GM12891 (cell line): Measurements from ENCODE around the gene TMEM255B.

Experiments
- PAX5 ChIP-seq: IDR thresholded peaks from 2 replicates; pipeline ENCODE4 v1.6.1; 2011; ENCODE audit warnings: low read length, moderate library complexity, mild to moderate bottlenecking; ENCODE audit not compliant: insufficient read depth, severe bottlenecking
- POLR2A ChIP-seq: IDR thresholded peaks from 2 replicates; pipeline ENCODE4 v1.6.1; 2011; ENCODE audit warnings: low read depth, low read length, control low read depth
- POLR2AphosphoS5 ChIP-seq: IDR thresholded peaks from 2 replicates; pipeline ENCODE4 v1.6.1; 2011; ENCODE audit warnings: low read depth, low read length, control low read depth
- POU2F2 ChIP-seq: IDR thresholded peaks from 2 replicates; pipeline ENCODE4 v1.6.1; 2011; ENCODE audit warnings: low read depth, mild to moderate bottlenecking, control low read depth, low read length, moderate library complexity
- TAF1 ChIP-seq: IDR thresholded peaks from 2 replicates; pipeline ENCODE4 v1.6.1; 2011; ENCODE audit warnings: low read depth, low read length, control low read depth

DNA sequence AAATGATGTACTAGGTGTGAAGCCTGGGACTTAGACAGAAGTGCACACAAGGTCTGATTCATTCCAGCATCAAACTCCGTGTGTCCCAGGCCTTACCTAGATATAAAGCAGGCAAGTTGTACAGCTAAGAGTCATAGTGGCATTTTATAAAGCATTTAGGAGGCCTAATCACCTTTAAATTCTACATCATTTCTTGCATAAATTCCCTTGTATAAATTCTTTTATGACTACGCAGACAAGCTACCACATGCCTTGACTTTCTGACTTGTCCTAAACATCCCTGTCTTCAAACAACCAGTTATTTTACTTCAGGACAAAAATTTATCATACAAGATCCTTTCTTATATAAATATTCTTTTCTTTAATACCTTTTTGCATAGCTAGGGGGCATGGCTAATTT lies 22.5 kb downstream of the TMEM255B start:
- no peak for TF ChIP-seq POLR2AphosphoS5
- TF ChIP-seq PAX5 = no peak
- no peak for TF ChIP-seq POLR2A
- TF ChIP-seq TAF1 = no peak
- no peak for TF ChIP-seq POU2F2
